Kidney glomerular epithelial cell (primary cell): Measurements from ENCODE around the gene KCNAB3.
"Not testable (repeated sequence)": the region's sequence is repeated elsewhere in the genome, so short reads cannot be mapped to it uniquely, and the experiment has no call there.

Experiments used
- DNase-seq: peaks from one replicate; lab custom pipeline; 2025; lab: John Stamatoyannopoulos, UW

KCNAB3 gene

GRCh38 chr17:7929158-7930023 lies at the start of gene KCNAB3:
TSS of gene KCNAB3 (minus strand) at chr17:7929856. CDS start at chr17:7929435, 421 bp downstream.
- DNase-seq: no peak

- DNase-seq: no peak
Observed at GRCh38 chr17:7977805-7978204, 48.1 kb upstream of the KCNAB3 start.

- DNase-seq: no peak
Observed at GRCh38 chr17:7977039-7977438, 47.4 kb upstream of the KCNAB3 start.

- no peak for DNase-seq
Observed at GRCh38 chr17:7974638-7975131, 45.0 kb upstream of the KCNAB3 start.

- no peak for DNase-seq
Observed at GRCh38 chr17:7972131-7972785, 42.6 kb upstream of the KCNAB3 start.

GRCh38 chr17:7971651-7972050 lies 42.0 kb upstream of the KCNAB3 start:
- DNase-seq: no peak

- DNase-seq: no peak
Observed at GRCh38 chr17:7969433-7969832, 39.8 kb upstream of the KCNAB3 start.

- DNase-seq: no peak
Observed at GRCh38 chr17:7967751-7968150, 38.1 kb upstream of the KCNAB3 start.

GRCh38 chr17:7961421-7961820 lies 31.8 kb upstream of the KCNAB3 start:
- no peak for DNase-seq

GRCh38 chr17:7959503-7960253 lies 30.0 kb upstream of the KCNAB3 start:
- no peak for DNase-seq

- DNase-seq: no peak
Observed at GRCh38 chr17:7956228-7956965, 26.7 kb upstream of the KCNAB3 start.

- DNase-seq: no peak
Observed at GRCh38 chr17:7955414-7956227, 26.0 kb upstream of the KCNAB3 start.

GRCh38 chr17:7953266-7953665 lies 23.6 kb upstream of the KCNAB3 start:
- not testable (repeated sequence) for DNase-seq

- DNase-seq: no peak
Observed at GRCh38 chr17:7951143-7951792, 21.6 kb upstream of the KCNAB3 start.

GRCh38 chr17:7950578-7950977 lies 20.9 kb upstream of the KCNAB3 start:
- no peak for DNase-seq

GRCh38 chr17:7947651-7948050 lies 18.0 kb upstream of the KCNAB3 start:
- no peak for DNase-seq

GRCh38 chr17:7946441-7946840 lies 16.8 kb upstream of the KCNAB3 start:
- DNase-seq: no peak

- DNase-seq: no peak
Observed at GRCh38 chr17:7945651-7946050, 16.0 kb upstream of the KCNAB3 start.

GRCh38 chr17:7944326-7944725 lies 14.7 kb upstream of the KCNAB3 start:
- DNase-seq: no peak

GRCh38 chr17:7943291-7943690 lies 13.6 kb upstream of the KCNAB3 start:
- no peak for DNase-seq
